NT2/D1 (cell line): ENCODE measurements around the gene RUNX1.
A peak's percentile ranks its signal among the peaks of the same experiment; 100 is the strongest.

ENCODE experiments used
- DNase-seq: peaks from one replicate; pipeline ENCODE4 v3.0.0-alpha.2; 2011; ENCODE audit warnings: low read depth, low spot score
- H3K27me3 ChIP-seq: 2 replicates; pipeline ENCODE4 v1.6.0; 2011; ENCODE audit warnings: mild to moderate bottlenecking; ENCODE audit not compliant: insufficient read length, insufficient read depth
- H3K36me3 ChIP-seq: 2 replicates; pipeline ENCODE4 v1.6.1; 2011; ENCODE audit warnings: mild to moderate bottlenecking, low read length, mixed read lengths; ENCODE audit not compliant: insufficient read depth, insufficient read length
- H3K4me1 ChIP-seq: 2 replicates; pipeline ENCODE4 v1.5.1; 2011; ENCODE audit not compliant: insufficient read depth, insufficient read length
- H3K4me3 ChIP-seq: 2 replicates; pipeline ENCODE4 v1.5.1; 2011; ENCODE audit warnings: low read depth; ENCODE audit not compliant: insufficient read length
- H3K9ac ChIP-seq: 2 replicates; pipeline ENCODE4 v1.6.0; 2011; ENCODE audit warnings: low read depth; ENCODE audit not compliant: insufficient read length
- H3K9me3 ChIP-seq: 2 replicates; pipeline ENCODE4 v1.5.1; 2011; ENCODE audit warnings: mild to moderate bottlenecking, low read length; ENCODE audit not compliant: insufficient read depth
- SUZ12 ChIP-seq: IDR thresholded peaks from 2 replicates; pipeline ENCODE4 v1.6.1; 2011; ENCODE audit not compliant: insufficient read length, insufficient read depth; ENCODE audit errors: extremely low read depth
- YY1 ChIP-seq: IDR thresholded peaks from 2 replicates; pipeline ENCODE4 v1.6.1; 2011; ENCODE audit not compliant: insufficient read length, insufficient read depth
- ZNF274 ChIP-seq: IDR thresholded peaks from 2 replicates; pipeline ENCODE4 v1.6.1; 2011; ENCODE audit warnings: mild to moderate bottlenecking, low read depth, low read length

RUNX1 gene

GRCh38 chr21:34916446-34916845, 132.7 kb downstream of the RUNX1 start:
- TF ChIP-seq YY1 (no peak), SUZ12 (no peak), ZNF274 (no peak)
- no peaks in the 10 kb centered on the region for H3K36me3 ChIP-seq
- H3K9me3 ChIP-seq: no peaks in the 10 kb centered on the region
- DNase-seq: no peak
- H3K9ac ChIP-seq: no peak overlapping the region
- H3K4me1 ChIP-seq: peaks cover 3% of the 10 kb centered on the region
- no peaks in the 10 kb centered on the region for H3K27me3 ChIP-seq
- H3K4me3 ChIP-seq: no peak overlapping the region

DNA sequence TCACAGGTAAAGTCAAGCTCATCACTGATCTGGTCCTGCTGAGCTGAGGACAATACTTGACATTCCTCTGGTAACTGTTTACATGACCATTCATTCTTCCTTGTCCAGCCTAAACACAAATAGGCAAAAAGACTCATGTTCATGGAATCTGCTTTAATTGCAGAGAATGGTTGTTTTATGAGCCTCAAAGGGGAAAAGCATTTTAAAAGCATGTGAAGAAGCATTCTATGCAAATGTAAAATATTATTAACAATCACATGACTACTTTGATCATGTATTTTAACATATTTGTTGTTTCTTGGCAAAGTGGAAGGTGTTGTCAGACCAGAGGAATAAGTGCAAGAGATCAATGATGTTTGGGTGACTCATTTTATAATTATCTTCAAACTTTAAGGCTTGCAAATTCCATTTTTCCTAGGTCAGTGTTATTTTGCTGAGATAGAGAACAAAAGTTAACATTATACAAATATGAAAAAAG, 133.7 kb downstream of the RUNX1 start:
- DNase-seq: peak; percentile 20
- TF ChIP-seq YY1 (no peak), SUZ12 (no peak), ZNF274 (no peak)
- no peak overlapping the region for H3K9ac ChIP-seq
- H3K36me3 ChIP-seq: no peaks in the 10 kb centered on the region
- no peaks in the 10 kb centered on the region for H3K27me3 ChIP-seq
- no peak overlapping the region for H3K4me3 ChIP-seq
- peaks cover 3% of the 10 kb centered on the region for H3K4me1 ChIP-seq
- no peaks in the 10 kb centered on the region for H3K9me3 ChIP-seq

DNA sequence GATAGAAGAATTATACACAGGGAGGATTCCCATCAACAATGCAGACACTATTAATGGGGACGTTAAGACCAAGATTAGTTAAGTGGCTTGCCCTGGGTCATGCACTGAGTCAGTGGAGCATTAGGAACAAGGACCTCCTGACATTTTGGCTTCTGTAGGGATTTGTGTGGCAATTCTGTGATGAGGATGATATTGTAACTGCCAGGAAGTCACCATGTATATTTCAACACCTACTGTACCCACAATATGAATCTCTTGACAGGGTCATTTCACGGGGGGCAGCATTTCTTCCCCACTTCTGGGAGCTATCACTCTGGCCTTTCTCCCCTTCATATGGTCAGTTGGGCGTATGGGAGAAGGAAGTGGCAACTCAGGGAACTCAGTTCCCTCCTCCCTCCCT, 134.9 kb downstream of the RUNX1 start:
- no peak for TF ChIP-seq YY1
- TF ChIP-seq SUZ12: no peak
- no peak for TF ChIP-seq ZNF274
- no peak overlapping the region for H3K4me3 ChIP-seq
- no peak for DNase-seq
- H3K9me3 ChIP-seq: no peaks in the 10 kb centered on the region
- H3K4me1 ChIP-seq: peaks cover 3% of the 10 kb centered on the region
- no peaks in the 10 kb centered on the region for H3K27me3 ChIP-seq
- no peaks in the 10 kb centered on the region for H3K36me3 ChIP-seq
- no peak overlapping the region for H3K9ac ChIP-seq

- H3K4me1 ChIP-seq: peaks cover 3% of the 10 kb centered on the region
- H3K9ac ChIP-seq: no peak overlapping the region
Measured at GRCh38 chr21:34913811-34914210, 135.3 kb downstream of the RUNX1 start.

DNA sequence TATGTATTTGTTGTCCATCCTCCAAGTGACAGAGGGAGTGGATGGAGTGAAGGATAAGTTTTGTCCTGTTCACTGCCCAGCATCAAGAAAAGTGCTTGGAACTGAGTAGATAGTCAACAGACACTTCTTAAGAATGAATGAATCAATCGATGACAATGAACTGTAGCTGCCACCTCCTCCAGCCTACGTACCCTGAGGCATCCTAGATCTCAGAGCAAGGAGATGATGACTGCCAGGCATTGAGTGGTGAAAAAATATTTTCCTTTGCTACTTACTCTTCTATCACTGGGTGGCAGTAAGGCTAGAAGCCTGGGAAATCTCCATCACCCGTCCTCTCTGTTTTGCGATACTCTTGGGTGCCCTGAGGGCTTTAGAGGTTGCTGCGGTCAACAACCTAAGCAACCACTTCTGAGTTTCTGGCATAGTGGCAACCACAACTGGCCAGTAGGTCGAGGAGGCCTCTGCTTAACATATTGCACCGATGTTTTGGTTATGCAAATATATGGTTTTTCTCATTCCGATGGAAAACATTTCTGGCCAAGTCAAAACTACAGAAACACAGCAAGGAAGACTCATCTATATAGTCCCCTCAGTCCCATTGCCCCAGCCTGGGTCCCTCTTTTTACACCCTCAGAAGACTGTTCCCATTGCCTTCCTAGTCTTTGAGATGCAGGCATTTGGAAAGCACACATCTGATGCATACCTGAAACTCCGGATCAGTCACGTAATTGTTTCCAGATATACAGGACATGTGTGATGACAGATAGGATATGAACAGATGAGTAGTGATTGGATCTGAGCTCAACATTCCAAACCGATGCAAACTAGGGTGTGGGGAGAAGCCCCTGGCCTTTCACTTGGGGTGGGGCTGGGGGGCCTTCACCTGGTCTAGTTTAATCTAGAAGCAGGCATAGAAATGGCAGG, 136.8 kb downstream of the RUNX1 start:
- H3K9me3 ChIP-seq: no peaks in the 10 kb centered on the region
- no peak for DNase-seq
- H3K27me3 ChIP-seq: no peaks in the 10 kb centered on the region
- TF ChIP-seq YY1 (no peak), SUZ12 (no peak), ZNF274 (no peak)
- H3K36me3 ChIP-seq: no peaks in the 10 kb centered on the region
- H3K4me3 ChIP-seq: no peak overlapping the region
- no peak overlapping the region for H3K9ac ChIP-seq
- peaks cover 3% of the 10 kb centered on the region for H3K4me1 ChIP-seq

More at GRCh38 chr21:34913811-34914210, 135.3 kb downstream of the RUNX1 start:
- Histone ChIP-seq H3K36me3 (no peaks in the 10 kb centered on the region), H3K9me3 (no peaks in the 10 kb centered on the region), H3K27me3 (no peaks in the 10 kb centered on the region), H3K4me3 (no peak overlapping the region)
- DNase-seq: no peak
- TF ChIP-seq YY1 (no peak), SUZ12 (no peak), ZNF274 (no peak)

DNA sequence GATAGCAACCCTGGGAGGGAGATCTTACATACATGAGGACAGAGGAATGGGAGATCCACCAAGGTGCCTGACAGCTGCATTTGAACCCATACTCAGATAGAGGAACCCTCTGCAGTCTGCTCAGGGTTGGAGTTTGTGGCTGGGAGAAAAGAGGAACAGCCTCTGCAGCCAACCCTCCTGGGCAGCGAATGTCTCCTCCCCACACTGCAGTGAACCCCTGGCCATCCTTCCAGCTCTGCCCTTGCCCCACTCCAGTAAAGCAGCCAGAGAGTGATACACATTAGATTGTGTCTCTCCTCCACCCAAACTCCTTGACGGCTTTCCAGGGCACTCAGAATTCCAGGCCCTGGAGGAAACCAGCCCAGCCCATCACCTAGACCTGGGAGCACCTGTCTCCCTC, 137.7 kb downstream of the RUNX1 start:
- no peak overlapping the region for H3K9ac ChIP-seq
- DNase-seq: no peak

GRCh38 chr21:34910396-34910795, 138.7 kb downstream of the RUNX1 start:
- H3K9me3 ChIP-seq: no peaks in the 10 kb centered on the region
- no peak overlapping the region for H3K9ac ChIP-seq
- H3K36me3 ChIP-seq: no peaks in the 10 kb centered on the region
- no peaks in the 10 kb centered on the region for H3K27me3 ChIP-seq
- no peak for TF ChIP-seq SUZ12
- TF ChIP-seq ZNF274: no peak
- TF ChIP-seq YY1: no peak
- H3K4me1 ChIP-seq: peaks cover 3% of the 10 kb centered on the region
- no peak overlapping the region for H3K4me3 ChIP-seq
- no peak for DNase-seq

More for the DNA sequence above, 137.7 kb downstream of the RUNX1 start:
- Histone ChIP-seq H3K9me3 (no peaks in the 10 kb centered on the region), H3K4me1 (peaks cover 3% of the 10 kb centered on the region), H3K36me3 (no peaks in the 10 kb centered on the region), H3K4me3 (no peak overlapping the region), H3K27me3 (no peaks in the 10 kb centered on the region)
- no peak for TF ChIP-seq YY1
- TF ChIP-seq ZNF274: no peak
- TF ChIP-seq SUZ12: no peak
